ENCODE data around the gene ATP2C2.
A peak's percentile ranks its signal among the peaks of the same experiment; 100 is the strongest.

The ATP2C2 gene

GRCh38 chr16:84481051-84481735 is 112.9 kb downstream of the ATP2C2 start:
- no peak for TF ChIP-seq GLIS3 (CRISPR knock-in tag; IDR thresholded peaks at IDR 0.05)
- no peak for TF ChIP-seq ZFP3 (CRISPR knock-in tag; IDR thresholded peaks at IDR 0.05)
- no peak for ATAC-seq

- TF ChIP-seq PPARA (CRISPR knock-in tag; IDR thresholded peaks at IDR 0.05; ENCODE audit: borderline replicate concordance), result no peak
- no peak for ATAC-seq
Observed at GRCh38 chr16:84482001-84482891, 113.9 kb downstream of the ATP2C2 start.

GRCh38 chr16:84482951-84483881 is 114.9 kb downstream of the ATP2C2 start:
- TF ChIP-seq ZNF8 (CRISPR knock-in tag; IDR thresholded peaks at IDR 0.05), result no peak
- TF ChIP-seq ESRRG (CRISPR knock-in tag; IDR thresholded peaks at IDR 0.05), result no peak

GRCh38 chr16:84483882-84484565 is 115.7 kb downstream of the ATP2C2 start:
- no peak for TF ChIP-seq TCF4 (CRISPR knock-in tag; IDR thresholded peaks at IDR 0.05; ENCODE audit: borderline replicate concordance)
- no peak for ATAC-seq

More at GRCh38 chr16:84482951-84483881, 114.9 kb downstream of the ATP2C2 start:
- ATAC-seq, result no peak

GRCh38 chr16:84484579-84485254 is 116.4 kb downstream of the ATP2C2 start:
- TF ChIP-seq ESRRG (CRISPR knock-in tag; IDR thresholded peaks at IDR 0.05) (no peak), TOX (CRISPR knock-in tag; IDR thresholded peaks at IDR 0.05; ENCODE audit: borderline replicate concordance) (no peak), ISL1 (CRISPR knock-in tag; IDR thresholded peaks at IDR 0.05) (no peak), POU6F1 (CRISPR knock-in tag; IDR thresholded peaks at IDR 0.05; ENCODE audit: borderline replicate concordance, low read depth) (no peak), SNAI2 (CRISPR knock-in tag; IDR thresholded peaks at IDR 0.05) (no peak), PPARA (CRISPR knock-in tag; IDR thresholded peaks at IDR 0.05; ENCODE audit: borderline replicate concordance) (no peak), GLIS3 (CRISPR knock-in tag; IDR thresholded peaks at IDR 0.05) (no peak), TSHZ2 (CRISPR knock-in tag; IDR thresholded peaks at IDR 0.05) (no peak), OSR1 (CRISPR knock-in tag; IDR thresholded peaks at IDR 0.05) (no peak), ZFP3 (CRISPR knock-in tag; IDR thresholded peaks at IDR 0.05) (no peak), TCF4 (CRISPR knock-in tag; IDR thresholded peaks at IDR 0.05; ENCODE audit: borderline replicate concordance) (no peak), ZNF70 (CRISPR knock-in tag; IDR thresholded peaks at IDR 0.05) (no peak), BACH2 (CRISPR knock-in tag; IDR thresholded peaks at IDR 0.05; ENCODE audit: borderline replicate concordance) (no peak), ZNF8 (CRISPR knock-in tag; IDR thresholded peaks at IDR 0.05) (no peak), PATZ1 (CRISPR knock-in tag; IDR thresholded peaks at IDR 0.05; ENCODE audit: borderline replicate concordance) (no peak), ZNF565 (CRISPR knock-in tag; conservative IDR thresholded peaks at IDR 0.05; ENCODE audit: low read depth) (no peak), CREB5 (CRISPR knock-in tag; IDR thresholded peaks at IDR 0.05; ENCODE audit: low read depth) (no peak)
- ATAC-seq, result peak; percentile 85
